LNCaP clone FGC (cell line): ENCODE results near the gene MEIS1.

Experiments used
- DNase-seq: peaks from one replicate; pipeline ENCODE4 v3.0.0-alpha.2; 2011; ENCODE audit warnings: low read depth
- H3K4me3 ChIP-seq: 2 replicates; pipeline ENCODE4 v1.5.1; 2011; ENCODE audit warnings: mild to moderate bottlenecking, low read depth, low read length, control low read depth
- CTCF ChIP-seq: IDR thresholded peaks from 2 replicates; pipeline ENCODE4 v1.5.1; 2012; ENCODE audit warnings: mild to moderate bottlenecking; ENCODE audit not compliant: control insufficient read depth, insufficient read depth; ENCODE audit errors: extremely low read depth

MEIS1 gene

GRCh38 chr2:66555091-66555490 is 120.2 kb downstream of the MEIS1 start:
- no peak for DNase-seq
- TF ChIP-seq CTCF, result no peak
- no peak overlapping the region for H3K4me3 ChIP-seq

GRCh38 chr2:66555501-66556324 is 120.8 kb downstream of the MEIS1 start:
- H3K4me3 ChIP-seq, result no peak overlapping the region
- DNase-seq, result no peak

GRCh38 chr2:66559672-66560071 is 124.7 kb downstream of the MEIS1 start:
- no peak for DNase-seq
- TF ChIP-seq CTCF, result no peak
- H3K4me3 ChIP-seq, result no peak overlapping the region

More at GRCh38 chr2:66555501-66556324, 120.8 kb downstream of the MEIS1 start:
- no peak for TF ChIP-seq CTCF

GRCh38 chr2:66560683-66561082 is 125.8 kb downstream of the MEIS1 start:
- DNase-seq, result no peak
- H3K4me3 ChIP-seq, result no peak overlapping the region
- no peak for TF ChIP-seq CTCF

- no peak for TF ChIP-seq CTCF
- H3K4me3 ChIP-seq, result no peak overlapping the region
- no peak for DNase-seq
Observed at GRCh38 chr2:66561645-66562303, 126.8 kb downstream of the MEIS1 start.

- DNase-seq, result no peak
- no peak for TF ChIP-seq CTCF
- H3K4me3 ChIP-seq, result no peak overlapping the region
Observed at GRCh38 chr2:66562304-66562685, 127.4 kb downstream of the MEIS1 start.
